Nephron progenitor cell (in vitro differentiated cells): ENCODE data around the gene ARMC7.

Experiments used
- DNase-seq: peaks from one replicate; pipeline ENCODE4 v3.0.0; 2021
- H3K27ac Mint-ChIP-seq: 2 replicates; pipeline ENCODE4 v1.8.0; 2021; ENCODE audit warnings: mild to moderate bottlenecking, moderate library complexity, mixed read lengths
- H3K27me3 Mint-ChIP-seq: 2 replicates; pipeline ENCODE4 v1.8.0; 2021; ENCODE audit warnings: mild to moderate bottlenecking, low read depth, mixed read lengths; ENCODE audit not compliant: poor library complexity
- H3K36me3 Mint-ChIP-seq: 2 replicates; pipeline ENCODE4 v1.8.0; 2021; ENCODE audit warnings: low read depth, mixed read lengths
- H3K4me1 Mint-ChIP-seq: 2 replicates; pipeline ENCODE4 v1.8.0; 2021; ENCODE audit warnings: mixed read lengths
- H3K4me3 Mint-ChIP-seq: 2 replicates; pipeline ENCODE4 v1.8.0; 2021; ENCODE audit warnings: mild to moderate bottlenecking, moderate library complexity, mixed read lengths
- H3K9me3 Mint-ChIP-seq: 2 replicates; pipeline ENCODE4 v1.8.0; 2021; ENCODE audit warnings: mild to moderate bottlenecking, moderate library complexity, mixed read lengths
- CTCF ChIP-seq: fragments of 200-600 bp; sonication (generic); IDR thresholded peaks from 2 replicates; pipeline ENCODE4 v1.5.0; 2021; ENCODE audit warnings: antibody characterized with exemption

ARMC7 gene

GRCh38 chr17:75102385-75102821, 7.4 kb upstream of the ARMC7 start:
- Mint-ChIP-seq H3K27ac (peak overlapping the region; percentile 29), H3K9me3 (no peaks in the 10 kb centered on the region), H3K4me1 (peaks cover 31% of the 10 kb centered on the region), H3K4me3 (no peak overlapping the region), H3K36me3 (peaks cover 16% of the 10 kb centered on the region), H3K27me3 (peaks cover under 1% of the 10 kb centered on the region)
- no peak for TF ChIP-seq CTCF
- peak; percentile 16 for DNase-seq

GRCh38 chr17:75103601-75104554, 5.9 kb upstream of the ARMC7 start:
- TF ChIP-seq CTCF: no peak
- Mint-ChIP-seq H3K9me3 (no peaks in the 10 kb centered on the region), H3K27ac (peak overlapping the region; percentile 36), H3K36me3 (peaks cover 9% of the 10 kb centered on the region), H3K4me1 (peaks cover 34% of the 10 kb centered on the region), H3K4me3 (no peak overlapping the region), H3K27me3 (peaks cover 14% of the 10 kb centered on the region)
- DNase-seq: no peak

GRCh38 chr17:75105126-75106080, 4.4 kb upstream of the ARMC7 start:
- H3K27me3 Mint-ChIP-seq: peaks cover 16% of the 10 kb centered on the region
- peak; percentile 82 for TF ChIP-seq CTCF
- H3K4me1 Mint-ChIP-seq: peaks cover 35% of the 10 kb centered on the region
- H3K36me3 Mint-ChIP-seq: peaks cover 5% of the 10 kb centered on the region
- peak; percentile 61 for DNase-seq
- no peak overlapping the region for H3K27ac Mint-ChIP-seq
- no peaks in the 10 kb centered on the region for H3K9me3 Mint-ChIP-seq
- no peak overlapping the region for H3K4me3 Mint-ChIP-seq

- Mint-ChIP-seq H3K4me3 (peak overlapping the region; percentile 90), H3K27me3 (peaks cover 16% of the 10 kb centered on the region), H3K36me3 (peaks cover 11% of the 10 kb centered on the region), H3K9me3 (no peaks in the 10 kb centered on the region), H3K4me1 (peaks cover 33% of the 10 kb centered on the region), H3K27ac (no peak overlapping the region)
- DNase-seq: no peak
- TF ChIP-seq CTCF: no peak
These were observed 1.6 kb upstream of the ARMC7 start for GRCh38 chr17:75108193-75108592.

GRCh38 chr17:75109046-75109406, 743 bp upstream of the ARMC7 start:
- peak overlapping the region; percentile 90 for H3K4me3 Mint-ChIP-seq
- peaks cover 14% of the 10 kb centered on the region for H3K36me3 Mint-ChIP-seq
- TF ChIP-seq CTCF: no peak

More at GRCh38 chr17:75109046-75109406, 743 bp upstream of the ARMC7 start:
- peaks cover 16% of the 10 kb centered on the region for H3K27me3 Mint-ChIP-seq
- H3K9me3 Mint-ChIP-seq: no peaks in the 10 kb centered on the region
- peaks cover 33% of the 10 kb centered on the region for H3K4me1 Mint-ChIP-seq
- peak; percentile 29 for DNase-seq
- H3K27ac Mint-ChIP-seq: no peak overlapping the region
